HL-60 (cell line): ENCODE measurements around the gene ZNF598.

Experiments used
- CTCF ChIP-seq: IDR thresholded peaks from one replicate; pipeline ENCODE4 v1.5.1; 2011; ENCODE audit warnings: low read length, control low read depth, inconsistent platforms; ENCODE audit not compliant: insufficient read depth
- GABPA ChIP-seq: IDR thresholded peaks from 2 replicates; pipeline ENCODE4 v1.6.1; 2012; ENCODE audit warnings: low read depth
- POLR2AphosphoS5 ChIP-seq: IDR thresholded peaks from 2 replicates; pipeline ENCODE4 v1.6.1; 2012; ENCODE audit warnings: low read depth
- REST ChIP-seq: IDR thresholded peaks from 2 replicates; pipeline ENCODE4 v1.6.1; 2012; ENCODE audit warnings: low read depth; ENCODE audit not compliant: insufficient replicate concordance
- SPI1 ChIP-seq: IDR thresholded peaks from 2 replicates; pipeline ENCODE4 v1.6.1; 2012; ENCODE audit warnings: low read depth, mild to moderate bottlenecking, borderline replicate concordance

- TF ChIP-seq POLR2AphosphoS5 (no peak), CTCF (no peak), REST (no peak), SPI1 (no peak), GABPA (no peak)
Measured at GRCh38 chr16:2030036-2030435, 20.4 kb upstream of the ZNF598 start.
